GM21528 (cell line): ENCODE measurements around the gene ALK.

Source experiments
- ATAC-seq: cut with Tn5 transposase; IDR thresholded peaks from one replicate; pipeline ENCODE4 v1.9.1; 2021; ENCODE audit warnings: mild to moderate bottlenecking, moderate library complexity; ENCODE audit not compliant: unreplicated experiment, low FRiP score

The ALK gene

DNA sequence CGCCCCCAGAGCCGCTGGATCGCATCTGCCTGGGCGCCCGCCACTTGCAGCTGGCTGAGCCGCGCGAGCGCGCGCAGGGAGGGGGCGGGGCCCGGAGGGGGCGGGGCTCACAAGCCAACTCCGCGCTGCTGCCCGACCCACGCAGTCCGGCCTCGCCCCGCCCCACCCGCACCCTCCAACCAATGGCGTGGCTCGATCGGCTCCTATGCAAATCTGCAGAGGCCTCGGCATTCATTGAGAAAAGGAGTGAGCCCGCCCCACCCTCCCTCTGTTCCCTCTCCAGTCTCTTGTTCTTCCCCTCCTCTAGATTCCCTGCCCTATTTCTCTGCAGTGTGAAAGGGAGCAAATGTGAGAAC, at the start of gene ALK:
Gene ALK, minus strand, starts transcription at position 27 of the 356 bp plus-strand sequence. CDS start 927 bp downstream, outside the sequence.
- no peak for ATAC-seq

GRCh38 chr2:29966266-29966665, 44.9 kb upstream of the ALK start:
- no peak for ATAC-seq

- no peak for ATAC-seq
Measured at GRCh38 chr2:29963972-29964570, 42.7 kb upstream of the ALK start.

DNA sequence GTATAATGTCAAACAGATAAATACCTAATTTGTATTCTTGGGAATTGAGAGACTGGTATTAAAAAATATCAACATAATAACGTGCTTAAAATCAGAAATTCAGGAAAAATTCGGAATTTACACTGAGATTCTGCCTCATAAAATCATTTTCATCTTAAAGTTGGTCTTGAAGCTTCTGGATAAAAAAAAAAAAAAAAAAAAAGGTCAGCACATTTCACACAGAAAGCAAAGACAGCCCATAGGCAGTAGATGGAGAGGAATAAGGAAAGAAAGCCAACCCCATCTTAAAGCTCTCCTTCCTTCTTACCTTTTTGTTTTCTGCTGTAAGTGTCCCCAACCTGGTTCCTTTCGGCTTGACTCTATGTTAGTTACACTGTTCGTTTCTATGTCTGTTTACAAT, 41.5 kb upstream of the ALK start:
- ATAC-seq = no peak

DNA sequence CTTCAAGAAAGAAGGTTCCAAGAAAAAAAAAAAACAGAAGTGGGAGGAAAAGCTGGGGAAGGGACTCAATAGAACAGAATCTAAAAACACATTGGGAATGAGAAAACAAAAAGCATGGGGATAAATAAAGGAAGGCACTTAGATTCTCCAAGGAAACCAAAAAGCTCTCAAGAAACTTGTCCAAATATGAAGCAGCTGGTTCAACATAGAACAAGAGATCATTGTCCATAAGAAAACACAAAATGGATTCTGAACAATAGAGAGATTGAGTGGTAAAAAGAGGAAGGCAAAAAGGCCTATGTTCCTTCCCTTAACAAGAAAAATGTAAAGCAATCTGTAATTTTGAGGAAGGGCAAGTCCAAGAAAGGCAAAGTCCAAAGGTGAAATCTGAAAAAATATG, 32.9 kb upstream of the ALK start:
- ATAC-seq = no peak

GRCh38 chr2:29952973-29953372, 31.6 kb upstream of the ALK start:
- no peak for ATAC-seq

- no peak for ATAC-seq
Measured at GRCh38 chr2:29951576-29951975, 30.2 kb upstream of the ALK start.

- no peak for ATAC-seq
Measured at GRCh38 chr2:29950481-29950880, 29.1 kb upstream of the ALK start.

DNA sequence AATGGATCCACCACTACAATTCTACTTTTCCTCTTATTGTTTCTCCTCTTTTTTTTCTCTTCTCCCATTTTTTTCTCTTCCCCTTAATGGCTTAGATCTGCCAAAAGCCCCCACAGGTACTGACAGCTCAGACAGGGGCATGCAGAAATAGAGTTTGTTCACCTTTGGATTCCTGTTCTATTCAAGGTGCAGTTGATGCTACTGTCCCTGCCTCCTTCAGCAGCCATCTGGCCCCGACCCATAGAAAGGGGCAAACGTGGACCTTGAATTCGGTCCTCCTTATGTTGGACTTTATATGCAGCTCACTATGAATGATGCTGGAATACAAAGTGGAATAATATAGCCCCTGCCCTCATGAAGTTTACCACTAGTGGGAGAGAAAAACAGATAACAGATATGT, 27.7 kb upstream of the ALK start:
- no peak for ATAC-seq

DNA sequence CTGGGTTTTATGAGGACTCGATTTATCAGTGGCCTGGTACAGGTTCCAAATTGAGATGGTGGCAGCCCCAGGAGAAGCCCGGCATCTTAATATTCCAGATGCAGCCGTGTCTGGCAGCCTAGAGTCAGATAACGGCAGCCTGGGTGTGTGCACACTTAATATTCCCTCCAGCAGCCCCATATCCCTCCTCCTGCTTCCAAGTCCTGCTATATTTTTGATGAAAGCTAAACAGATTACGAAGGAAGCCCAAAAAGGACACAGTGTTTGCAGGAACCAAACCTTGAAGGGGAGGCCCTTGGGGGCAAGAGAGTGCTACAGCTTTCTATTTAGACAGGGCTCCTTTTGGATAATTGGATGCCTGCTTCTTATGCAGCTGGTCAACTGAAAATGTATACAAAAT, 25.1 kb upstream of the ALK start:
- no peak for ATAC-seq

GRCh38 chr2:29942711-29943110, 21.3 kb upstream of the ALK start:
- ATAC-seq = no peak

DNA sequence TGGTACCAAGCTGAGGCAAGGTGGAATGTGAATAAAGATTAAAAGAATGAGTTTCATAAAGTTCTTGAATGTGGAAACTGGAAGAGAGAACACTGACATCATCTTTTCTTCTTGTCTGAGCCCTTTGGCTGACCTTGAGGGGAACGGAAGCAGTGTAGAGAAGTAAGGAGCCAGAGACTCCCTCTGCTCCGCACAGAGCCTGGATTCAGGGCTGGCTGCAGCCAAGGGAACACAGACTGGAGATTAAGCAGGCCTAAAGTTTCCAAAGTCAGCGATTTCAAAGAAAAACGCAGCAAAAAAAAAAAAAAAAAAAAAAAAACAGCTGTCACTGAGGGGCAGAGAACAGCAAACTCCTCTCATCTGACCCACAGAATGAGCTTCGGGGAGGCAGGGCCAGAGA, 19.3 kb upstream of the ALK start:
- no peak for ATAC-seq

- ATAC-seq = no peak
Measured at GRCh38 chr2:29936020-29936419, 14.6 kb upstream of the ALK start.

DNA sequence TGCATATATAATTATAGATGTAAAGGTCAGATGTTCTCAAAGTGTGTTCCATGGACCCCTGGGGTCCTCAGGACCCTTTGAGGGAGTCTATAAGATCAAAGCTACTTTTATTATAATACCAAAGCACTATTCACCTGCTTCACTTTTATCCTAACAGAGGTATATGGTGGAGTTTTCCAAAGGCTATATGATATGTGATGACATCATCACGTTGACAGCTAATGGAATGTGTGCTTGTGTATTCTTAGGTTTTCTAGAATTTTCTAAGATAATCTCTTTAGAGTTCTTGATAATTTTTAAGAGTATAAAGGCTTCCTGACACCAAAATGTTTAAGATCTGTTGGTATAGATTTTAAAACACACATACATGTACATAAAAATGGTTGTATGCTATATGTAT, 10.4 kb upstream of the ALK start:
- no peak for ATAC-seq

GRCh38 chr2:29923110-29923721, 1.8 kb upstream of the ALK start:
- no peak for ATAC-seq

GRCh38 chr2:29922605-29923004, 1.2 kb upstream of the ALK start:
- no peak for ATAC-seq

- ATAC-seq = no peak
Measured at GRCh38 chr2:29920631-29921559, 491 bp downstream of the ALK start.

DNA sequence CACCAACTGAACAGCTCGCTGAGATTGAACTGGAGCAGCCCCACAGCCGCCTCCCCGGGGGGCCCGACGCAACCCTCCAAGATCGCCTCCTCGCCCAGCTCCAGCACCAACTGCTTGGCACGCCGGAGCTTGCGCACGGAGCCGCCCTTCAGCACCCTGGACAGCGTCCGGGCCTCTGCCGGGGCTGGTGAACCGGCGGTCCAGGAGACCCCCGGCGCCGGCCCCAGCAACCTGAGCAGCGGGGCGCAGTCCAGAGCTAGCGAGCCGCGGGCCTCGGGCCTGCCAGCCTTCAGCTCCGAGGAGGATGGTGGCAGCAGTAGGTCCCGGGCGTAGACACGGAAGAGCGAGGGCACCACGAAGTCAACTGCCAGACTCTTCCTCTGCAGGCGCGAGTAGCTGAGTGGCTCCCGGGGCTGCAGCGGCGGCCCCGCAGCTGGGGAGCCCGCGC, 1.2 kb downstream of the ALK start:
- no peak for ATAC-seq

- no peak for ATAC-seq
Measured at GRCh38 chr2:29918941-29919340, 2.4 kb downstream of the ALK start.

DNA sequence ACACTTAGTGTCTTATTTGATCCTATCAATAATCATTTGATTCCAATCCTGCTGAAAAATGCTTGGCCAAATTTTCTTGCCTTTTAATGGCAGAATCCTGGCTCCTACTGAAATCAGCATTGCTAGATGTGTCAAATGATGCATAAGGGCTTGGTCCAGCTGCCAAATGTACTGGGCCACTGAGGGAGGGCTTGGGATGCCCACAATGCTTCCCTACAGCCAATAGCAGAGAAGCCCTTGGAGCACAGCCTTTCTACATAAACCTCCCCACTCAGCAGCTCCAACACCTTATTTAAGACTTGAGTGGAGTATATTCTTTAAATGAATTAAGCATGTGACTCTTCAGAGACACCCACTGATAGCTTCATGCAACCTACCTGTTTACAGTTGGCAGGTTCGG, 3.6 kb downstream of the ALK start:
- ATAC-seq = no peak

GRCh38 chr2:29916571-29916970, 4.8 kb downstream of the ALK start:
- no peak for ATAC-seq

GRCh38 chr2:29910960-29911359, 10.4 kb downstream of the ALK start:
- ATAC-seq = no peak
